Common myeloid progenitor, CD34-positive (primary cell): Measurements from ENCODE around the gene ROCK2.

Source experiments
- CTCF ChIA-PET: fragments of 350-600 bp; sonication (Branson Sonifier 250); formaldehyde crosslinking; loops from one replicate; lab custom pipeline; 2021; ENCODE audit warnings: antibody characterized with exemption; lab: Charles Lee
- POLR2A ChIA-PET: fragments of 350-600 bp; sonication (Branson Sonifier 250); formaldehyde crosslinking; loops from one replicate; lab custom pipeline; 2021; ENCODE audit warnings: antibody characterized with exemption; lab: Charles Lee
- DNase-seq, 3 donors: peaks; one replicate each; pipeline versions ENCODE4 v3.0.0 to v3.0.0-alpha.2; 2013
- H3K27ac ChIP-seq, 2 experiments: 1 replicate in 1 of 2; 2 replicates in 1 of 2; pipeline ENCODE4 v1.7.0; 2013; ENCODE audit warnings: inconsistent platforms in 2 of 2, low read length in 2 of 2, mild to moderate bottlenecking in 2 of 2, low read depth in 1 of 2, moderate library complexity in 1 of 2; ENCODE audit not compliant: severe bottlenecking in 2 of 2, insufficient read depth in 1 of 2, poor library complexity in 1 of 2
- H3K27me3 ChIP-seq, 5 experiments: replicated peaks in 2 of 5; 1 replicate in 3 of 5; 2 replicates in 2 of 5; pipeline versions ENCODE4 v1.6.1 to v1.7.0; 2013; ENCODE audit warnings: low read length in 4 of 5, mild to moderate bottlenecking in 2 of 5, moderate library complexity in 2 of 5, inconsistent platforms in 1 of 5; ENCODE audit not compliant: insufficient read depth in 5 of 5, control insufficient read depth in 4 of 5
- H3K36me3 ChIP-seq, 4 experiments: 1 replicate in 2 of 4; 2 replicates in 2 of 4; pipeline versions ENCODE4 v1.6.1 to v1.7.0; 2013; ENCODE audit warnings: low read length in 3 of 4, control low read depth in 1 of 4, mild to moderate bottlenecking in 1 of 4; ENCODE audit not compliant: control insufficient read depth in 4 of 4, insufficient read depth in 4 of 4
- H3K4me1 ChIP-seq, 4 experiments: 1 replicate in 3 of 4; 2 replicates in 1 of 4; pipeline versions ENCODE4 v1.6.1 to v1.7.1; 2013; ENCODE audit warnings: low read length in 3 of 4, mild to moderate bottlenecking in 3 of 4, control low read depth in 1 of 4, inconsistent platforms in 1 of 4, moderate library complexity in 1 of 4; ENCODE audit not compliant: control insufficient read depth in 4 of 4, insufficient read depth in 4 of 4; ENCODE audit errors: control extremely low read depth in 1 of 4
- H3K4me3 ChIP-seq, 7 experiments: 1 replicate in 4 of 7; 2 replicates in 3 of 7; pipeline versions ENCODE4 v1.5.1 to v1.7.0; 2013; ENCODE audit warnings: mild to moderate bottlenecking in 7 of 7, low read length in 6 of 7, moderate library complexity in 6 of 7, inconsistent platforms in 2 of 7, low read depth in 2 of 7, control low read depth in 1 of 7; ENCODE audit not compliant: insufficient read depth in 4 of 7, control insufficient read depth in 1 of 7; ENCODE audit errors: extremely low read depth in 1 of 7
- H3K9me3 ChIP-seq, 5 experiments: 1 replicate in 4 of 5; 2 replicates in 1 of 5; pipeline versions ENCODE4 v1.6.1 to v1.7.1; 2013; ENCODE audit warnings: low read length in 4 of 5, mild to moderate bottlenecking in 2 of 5, inconsistent platforms in 1 of 5, low read depth in 1 of 5, moderate library complexity in 1 of 5; ENCODE audit not compliant: control insufficient read depth in 4 of 5, insufficient read depth in 2 of 5; ENCODE audit errors: control extremely low read depth in 1 of 5
- WGBS: methylation state at CpG from one replicate; pipeline ENCODE4 v1.1.5; 2013; ENCODE audit not compliant: insufficient coverage; 5-methylcytosine and 5-hydroxymethylcytosine counted together

Gene ROCK2

DNA sequence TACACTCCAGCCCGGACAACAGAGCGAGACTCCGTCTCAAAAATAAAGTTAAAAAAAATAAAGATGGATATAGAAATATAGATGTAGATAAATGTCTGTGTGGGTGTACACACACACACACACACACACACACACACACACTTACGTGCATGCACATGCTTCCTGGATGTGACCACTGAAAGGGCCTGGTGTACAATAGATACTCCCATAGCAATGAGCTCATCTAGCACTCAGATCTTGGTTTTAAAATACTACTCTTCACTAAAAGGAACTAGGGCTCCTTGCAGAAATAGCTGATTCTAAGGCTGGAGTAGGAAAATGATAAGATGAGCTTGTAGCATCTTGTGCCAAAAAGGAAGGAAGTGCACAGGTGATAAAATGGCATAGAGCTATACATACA lies 39.1 kb downstream of the ROCK2 start:
- POLR2A ChIA-PET: interaction anchor here (1.0 kb wide), 1 partner anchor 9 kb away, joined by 4 read pairs; no protein-coding TSS in a partner anchor
- Histone ChIP-seq H3K27me3 (no peaks in the 10 kb centered on the region), H3K4me1 (peaks cover 0 to 11% (median under 1%) of the 10 kb centered on the region in 4 experiments), H3K4me3 (no peak overlapping the region), H3K27ac (no peak overlapping the region), H3K9me3 (no peaks in the 10 kb centered on the region), H3K36me3 (no peaks in the 10 kb centered on the region)
- no CpG with 5 or more reads among the region's 4 CpGs for WGBS
- peak; percentile 22 to 75 (median 59) for DNase-seq
- CTCF ChIA-PET: interaction anchor here (1.3 to 1.9 kb wide), 3 partner anchors 12 to 35 kb away, joined by 3 to 6 read pairs (median 3); no protein-coding TSS in a partner anchor

- Histone ChIP-seq H3K27ac (no peak overlapping the region), H3K27me3 (no peaks in the 10 kb centered on the region), H3K36me3 (no peaks in the 10 kb centered on the region), H3K4me3 (no peak overlapping the region), H3K9me3 (no peaks in the 10 kb centered on the region), H3K4me1 (peaks cover 0 to 11% (median under 1%) of the 10 kb centered on the region in 4 experiments)
- 100% methylated on average over 3 of the region's 5 CpGs for WGBS
- POLR2A ChIA-PET: no interaction called here
- DNase-seq: no peak
- CTCF ChIA-PET: interaction anchor here (1.3 kb wide), 1 partner anchor 35 kb away, joined by 3 read pairs; no protein-coding TSS in a partner anchor
Measured at GRCh38 chr2:11304476-11304875, 40.0 kb downstream of the ROCK2 start.

DNA sequence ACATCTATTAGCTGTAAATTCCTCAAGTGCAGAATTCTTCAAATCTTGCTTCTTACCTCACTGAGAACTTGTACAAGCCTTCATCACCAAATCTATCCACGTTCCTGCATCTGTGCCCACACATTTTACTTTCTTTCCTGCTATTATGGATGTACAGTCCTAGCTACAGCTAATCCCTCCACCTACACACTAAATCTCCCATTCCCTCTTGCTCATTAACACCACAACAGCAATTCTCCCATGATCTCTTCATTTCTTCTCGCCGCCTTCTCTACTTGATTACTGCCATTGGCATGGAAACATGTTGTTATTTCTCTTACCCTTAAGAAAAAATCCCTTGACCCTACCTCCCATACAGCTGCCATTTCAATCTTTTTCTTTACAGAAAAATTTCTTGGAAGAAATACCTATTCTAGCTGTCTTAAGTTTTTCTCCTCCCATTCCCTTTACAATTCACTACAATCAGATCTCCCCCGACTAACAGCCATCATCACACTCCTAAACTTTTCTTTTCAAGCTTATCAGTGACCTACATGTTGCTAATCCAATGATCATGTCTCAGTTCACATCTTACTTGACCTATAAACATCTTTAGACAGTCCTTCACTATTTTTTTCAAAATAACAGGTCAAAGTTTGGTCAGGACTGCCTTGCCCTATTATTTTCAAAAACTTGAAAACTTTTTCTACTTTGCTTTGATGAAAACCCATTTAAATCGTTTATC lies 41.0 kb downstream of the ROCK2 start:
- Histone ChIP-seq H3K4me3 (no peak overlapping the region), H3K36me3 (no peaks in the 10 kb centered on the region), H3K27me3 (no peaks in the 10 kb centered on the region), H3K9me3 (no peaks in the 10 kb centered on the region), H3K27ac (no peak overlapping the region), H3K4me1 (peaks cover 0 to 11% (median under 1%) of the 10 kb centered on the region in 4 experiments)
- 94% methylated on average over 5 of the region's 5 CpGs for WGBS
- ChIA-PET CTCF (no interaction called here), POLR2A (no interaction called here)
- no peak for DNase-seq

DNA sequence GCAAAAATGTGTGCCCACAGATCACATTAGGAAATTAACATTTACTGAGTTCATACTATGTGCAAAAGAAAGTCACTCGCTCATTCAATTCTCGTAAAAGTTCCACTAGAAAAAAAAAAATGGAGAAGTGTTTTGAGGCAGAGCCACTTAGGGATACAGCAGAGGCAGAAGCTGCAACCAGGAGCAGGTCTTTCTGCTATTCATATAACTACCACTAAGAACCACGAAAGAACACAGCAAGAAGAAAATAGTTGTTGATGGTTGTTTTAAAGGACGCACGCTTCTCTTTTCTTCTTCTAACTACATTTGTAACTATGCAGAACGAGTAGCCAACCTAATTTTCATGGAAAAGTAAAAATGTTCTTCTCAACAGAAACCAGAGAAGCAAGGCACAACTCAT lies 45.0 kb downstream of the ROCK2 start:
- no peak overlapping the region for H3K27ac ChIP-seq
- ChIA-PET CTCF (interaction anchor here (0.7 kb wide), 1 partner anchor 15 kb away, joined by 3 read pairs; no protein-coding TSS in a partner anchor), POLR2A (no interaction called here)
- H3K9me3 ChIP-seq: no peaks in the 10 kb centered on the region
- no peak for DNase-seq
- no peaks in the 10 kb centered on the region for H3K27me3 ChIP-seq
- 100% methylated on average over 1 of the region's 6 CpGs for WGBS
- H3K4me1 ChIP-seq: no peaks in the 10 kb centered on the region
- H3K4me3 ChIP-seq: no peak overlapping the region
- no peaks in the 10 kb centered on the region for H3K36me3 ChIP-seq

DNA sequence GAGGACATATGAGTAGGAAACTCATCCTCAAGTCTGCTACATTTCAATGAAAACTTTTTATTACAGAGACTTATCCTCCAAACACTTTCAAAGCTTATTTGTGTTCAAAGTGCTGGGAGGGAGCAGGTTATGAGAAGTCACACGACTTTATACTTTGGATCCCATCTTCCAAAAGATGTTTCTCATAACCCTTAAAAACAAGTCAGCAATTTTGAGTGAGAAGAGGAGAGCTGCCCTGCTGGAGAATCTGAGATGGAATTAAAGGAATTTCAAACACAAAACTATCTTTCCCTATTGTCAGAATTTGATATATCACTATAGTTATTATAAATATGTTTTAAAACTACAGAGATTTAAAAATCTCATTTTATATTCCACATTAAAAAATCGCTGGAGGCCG lies 45.8 kb downstream of the ROCK2 start:
- WGBS: 43% methylated on average over 2 of the region's 3 CpGs
- CTCF ChIA-PET: no interaction called here
- Histone ChIP-seq H3K36me3 (no peaks in the 10 kb centered on the region), H3K27me3 (no peaks in the 10 kb centered on the region), H3K4me3 (no peak overlapping the region), H3K4me1 (no peaks in the 10 kb centered on the region), H3K27ac (no peak overlapping the region), H3K9me3 (no peaks in the 10 kb centered on the region)
- POLR2A ChIA-PET: no interaction called here
- DNase-seq: no peak

- CTCF ChIA-PET: interaction anchor here (1.8 kb wide), 1 partner anchor 25 kb away, joined by 4 read pairs; no protein-coding TSS in a partner anchor
- WGBS: no CpG with 5 or more reads among the region's 2 CpGs
Measured at GRCh38 chr2:11296401-11296800, 48.0 kb downstream of the ROCK2 start.

DNA sequence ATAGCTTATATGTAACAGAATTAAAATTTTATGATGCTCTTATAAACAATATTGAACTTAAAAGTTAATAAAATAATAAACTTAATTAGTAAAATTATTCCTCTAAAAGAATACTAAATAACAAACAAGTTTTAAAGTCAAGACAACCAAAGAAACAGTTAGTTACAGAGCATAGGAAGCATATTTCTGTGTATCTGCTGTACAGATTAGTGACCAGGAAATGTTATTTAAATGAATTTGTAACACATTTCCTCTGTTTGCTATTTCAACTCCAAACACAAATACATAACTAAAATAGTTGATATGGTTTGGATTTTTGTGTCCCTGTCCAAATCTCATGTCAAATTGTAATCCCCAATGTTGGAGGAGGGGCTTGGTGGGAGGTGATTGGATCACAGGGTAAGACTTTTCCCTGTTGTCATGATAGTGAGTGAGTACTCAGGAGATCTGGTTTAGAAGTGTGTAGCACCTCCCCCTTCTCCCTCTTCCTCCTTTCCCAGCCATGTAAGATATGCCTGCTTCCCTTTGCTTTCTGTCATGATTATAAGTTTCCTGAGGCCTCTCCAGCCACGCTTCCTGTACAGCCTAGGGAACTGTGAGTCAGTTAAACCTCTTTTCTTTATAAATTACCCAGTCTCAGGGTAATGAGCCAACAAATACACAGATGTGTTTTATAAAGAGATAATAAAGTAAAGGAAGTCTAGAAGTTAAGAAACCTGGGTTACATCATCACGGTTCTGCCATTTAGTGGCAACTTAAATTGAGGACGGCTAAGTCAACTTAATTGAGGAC lies 51.8 kb downstream of the ROCK2 start:
- DNase-seq: peak in 2 of 3 donors; percentile 21 to 45
- no peaks in the 10 kb centered on the region for H3K36me3 ChIP-seq
- H3K4me1 ChIP-seq: peaks cover 0 to 7% (median 0%) of the 10 kb centered on the region in 4 experiments
- no peaks in the 10 kb centered on the region for H3K9me3 ChIP-seq
- ChIA-PET CTCF (no interaction called here), POLR2A (no interaction called here)
- no peaks in the 10 kb centered on the region for H3K27me3 ChIP-seq
- 100% methylated on average over 1 of the region's 3 CpGs for WGBS
- H3K27ac ChIP-seq: no peak overlapping the region
- no peak overlapping the region for H3K4me3 ChIP-seq

More at GRCh38 chr2:11296401-11296800, 48.0 kb downstream of the ROCK2 start:
- Histone ChIP-seq H3K9me3 (no peaks in the 10 kb centered on the region), H3K4me3 (no peak overlapping the region), H3K36me3 (no peaks in the 10 kb centered on the region), H3K4me1 (peaks cover 0 to 7% (median 0%) of the 10 kb centered on the region in 4 experiments), H3K27me3 (no peaks in the 10 kb centered on the region), H3K27ac (no peak overlapping the region)
- POLR2A ChIA-PET: no interaction called here
- DNase-seq: no peak
